Mesothelial cell of epicardium (in vitro differentiated cells): ENCODE results near the gene RYR2. TPM values are rescaled to one million over a fixed set of nuclear protein-coding genes. Genes with fewer than 3 reads are reported as not detected.

Experiments
- DNase-seq, 2 experiments: peaks; one replicate each; pipeline ENCODE4 v3.0.0; 2021; ENCODE audit warnings: low spot score in 2 of 2; ENCODE audit not compliant: unreplicated experiment in 2 of 2
- H3K27ac Mint-ChIP-seq: 2 replicates; pipeline ENCODE4 v1.8.0; 2021; ENCODE audit warnings: mixed read lengths
- H3K27me3 Mint-ChIP-seq: 2 replicates; pipeline ENCODE4 v1.8.0; 2021; ENCODE audit warnings: low read depth, mixed read lengths
- H3K36me3 Mint-ChIP-seq: 2 replicates; pipeline ENCODE4 v1.8.0; 2021; ENCODE audit warnings: mixed read lengths
- H3K4me1 Mint-ChIP-seq: 2 replicates; pipeline ENCODE4 v1.8.0; 2021; ENCODE audit warnings: mixed read lengths
- H3K4me3 Mint-ChIP-seq: 2 replicates; pipeline ENCODE4 v1.8.0; 2021; ENCODE audit warnings: mild to moderate bottlenecking, moderate library complexity, mixed read lengths
- H3K9me3 Mint-ChIP-seq: 2 replicates; pipeline ENCODE4 v1.8.0; 2021; ENCODE audit warnings: mixed read lengths
- CTCF ChIP-seq: fragments of 200-600 bp; sonication (generic); IDR thresholded peaks from one replicate; pipeline ENCODE4 v1.5.0; 2021; ENCODE audit warnings: antibody characterized with exemption; ENCODE audit not compliant: unreplicated experiment
- total RNA-seq: library from RNA; stranded (reverse); gene quantifications from 3 replicates; pipeline ENCODE4 v1.2.1, GENCODE V29; 2021

The RYR2 gene
- total RNA-seq, 1 donor from 2014 or later: 6.1 TPM

- Mint-ChIP-seq H3K36me3 (no peaks in the 10 kb centered on the region), H3K4me1 (peaks cover 12% of the 10 kb centered on the region), H3K27me3 (no peaks in the 10 kb centered on the region), H3K9me3 (no peaks in the 10 kb centered on the region), H3K27ac (no peak overlapping the region), H3K4me3 (peak overlapping the region; percentile 1)
- DNase-seq: no peak
- no peak for TF ChIP-seq CTCF
These were observed 650.3 kb downstream of the RYR2 start for GRCh38 chr1:237692255-237692654.

GRCh38 chr1:237695878-237696277 lies 653.9 kb downstream of the RYR2 start:
- no peak overlapping the region for H3K27ac Mint-ChIP-seq
- TF ChIP-seq CTCF: no peak
- H3K4me1 Mint-ChIP-seq: peaks cover 12% of the 10 kb centered on the region
- DNase-seq: no peak
- no peaks in the 10 kb centered on the region for H3K9me3 Mint-ChIP-seq
- H3K4me3 Mint-ChIP-seq: no peak overlapping the region
- no peaks in the 10 kb centered on the region for H3K36me3 Mint-ChIP-seq
- no peaks in the 10 kb centered on the region for H3K27me3 Mint-ChIP-seq

DNA sequence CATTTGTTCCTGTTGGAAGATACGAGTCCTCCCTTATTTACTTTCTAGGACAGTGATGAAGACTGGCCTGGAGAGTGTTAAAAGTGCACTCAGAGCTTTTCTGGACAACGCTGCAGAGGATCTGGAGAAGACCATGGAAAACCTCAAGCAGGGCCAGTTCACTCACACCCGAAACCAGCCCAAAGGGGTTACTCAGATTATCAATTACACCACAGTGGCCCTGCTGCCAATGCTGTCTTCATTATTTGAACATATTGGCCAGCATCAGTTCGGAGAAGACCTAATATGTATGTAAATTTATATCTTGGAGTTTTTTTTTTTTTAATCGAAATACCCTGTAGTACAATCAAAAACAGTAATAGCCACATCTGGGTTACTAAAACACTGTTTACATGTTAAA lies 658.2 kb downstream of the RYR2 start:
- no peak for TF ChIP-seq CTCF
- DNase-seq: no peak
- Mint-ChIP-seq H3K4me3 (no peak overlapping the region), H3K9me3 (no peaks in the 10 kb centered on the region), H3K27me3 (no peaks in the 10 kb centered on the region), H3K4me1 (no peaks in the 10 kb centered on the region), H3K27ac (no peak overlapping the region), H3K36me3 (no peaks in the 10 kb centered on the region)

GRCh38 chr1:237701534-237701933 lies 659.5 kb downstream of the RYR2 start:
- H3K27ac Mint-ChIP-seq: no peak overlapping the region
- no peaks in the 10 kb centered on the region for H3K9me3 Mint-ChIP-seq
- TF ChIP-seq CTCF: no peak
- H3K4me3 Mint-ChIP-seq: no peak overlapping the region
- H3K27me3 Mint-ChIP-seq: no peaks in the 10 kb centered on the region
- no peaks in the 10 kb centered on the region for H3K4me1 Mint-ChIP-seq
- no peak for DNase-seq
- no peaks in the 10 kb centered on the region for H3K36me3 Mint-ChIP-seq

DNA sequence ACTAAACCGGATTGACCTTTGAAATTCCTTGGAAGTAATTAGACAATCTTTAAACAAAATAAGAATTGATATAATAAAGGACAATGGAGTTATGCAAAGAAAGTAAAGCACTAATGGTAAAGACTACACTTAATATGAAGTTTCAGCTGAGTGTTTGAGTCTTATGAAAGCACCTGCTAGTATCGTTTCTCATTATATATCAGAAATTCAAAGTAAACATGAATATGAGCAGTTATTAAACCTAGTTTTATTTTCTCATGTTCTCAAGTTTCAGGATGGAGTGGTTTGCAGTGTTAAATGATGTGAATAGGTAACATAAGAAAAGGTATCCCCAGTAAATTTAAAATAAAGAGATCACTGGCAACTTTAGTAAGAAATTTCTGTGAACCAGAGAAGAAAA lies 660.2 kb downstream of the RYR2 start:
- DNase-seq: no peak
- no peaks in the 10 kb centered on the region for H3K27me3 Mint-ChIP-seq

More for the DNA sequence above, 660.2 kb downstream of the RYR2 start:
- Mint-ChIP-seq H3K36me3 (no peaks in the 10 kb centered on the region), H3K4me1 (no peaks in the 10 kb centered on the region), H3K9me3 (no peaks in the 10 kb centered on the region), H3K4me3 (no peak overlapping the region), H3K27ac (no peak overlapping the region)
- no peak for TF ChIP-seq CTCF
